Measurements from ENCODE around the gene TEAD1.

Gene TEAD1

GRCh38 chr11:12769834-12770345 lies 95.7 kb downstream of the TEAD1 start:
- no peak for DNase-seq

DNA sequence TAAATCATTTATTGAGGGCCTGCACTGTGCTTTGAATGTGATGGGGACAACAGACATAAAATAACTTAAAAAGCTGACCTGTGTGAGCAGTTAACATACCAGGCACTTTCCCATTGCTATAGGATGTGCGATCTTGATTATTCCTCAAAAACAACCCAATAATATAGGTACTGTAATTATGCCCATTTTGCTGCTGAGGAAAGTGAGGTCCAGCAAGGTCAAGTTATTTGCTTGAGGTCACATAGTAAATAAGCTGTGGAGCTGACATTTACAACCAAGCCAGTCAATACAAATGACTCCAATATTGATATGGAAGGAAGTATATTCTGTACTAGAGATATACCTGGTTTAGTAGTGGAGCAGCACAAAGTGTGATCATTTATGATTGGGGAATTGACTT lies 96.2 kb downstream of the TEAD1 start:
- no peak for DNase-seq

DNA sequence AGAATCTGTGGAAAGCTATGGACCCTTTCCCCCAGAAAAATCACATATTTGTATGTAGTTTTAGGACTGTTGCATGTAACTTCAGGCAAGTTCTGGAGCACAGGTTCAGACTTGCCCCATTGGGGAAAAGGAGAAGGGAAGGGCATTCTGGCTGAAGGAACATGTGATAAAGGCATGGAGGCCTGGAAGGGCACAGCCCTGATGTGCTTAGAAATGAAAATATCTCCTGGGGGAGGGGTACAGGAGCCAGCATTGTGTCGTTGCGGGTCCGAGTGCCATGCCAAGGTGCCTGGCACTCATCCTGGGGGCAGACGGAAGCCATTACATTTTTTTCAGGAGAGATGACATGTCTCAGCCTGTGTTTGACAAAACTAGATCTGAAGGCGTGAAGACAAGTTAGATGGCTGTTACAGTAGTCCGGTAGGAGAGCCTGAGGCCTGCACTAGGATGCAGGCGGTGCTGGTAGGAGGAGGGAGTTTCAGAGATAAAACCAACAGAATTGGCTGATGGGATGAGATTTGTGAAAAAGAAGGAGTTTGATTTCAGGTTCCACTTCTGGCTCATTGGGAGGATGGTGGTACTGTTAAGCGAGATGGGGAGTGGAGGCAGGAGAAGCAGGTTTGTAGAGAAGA lies 96.9 kb downstream of the TEAD1 start:
- DNase-seq: no peak

DNA sequence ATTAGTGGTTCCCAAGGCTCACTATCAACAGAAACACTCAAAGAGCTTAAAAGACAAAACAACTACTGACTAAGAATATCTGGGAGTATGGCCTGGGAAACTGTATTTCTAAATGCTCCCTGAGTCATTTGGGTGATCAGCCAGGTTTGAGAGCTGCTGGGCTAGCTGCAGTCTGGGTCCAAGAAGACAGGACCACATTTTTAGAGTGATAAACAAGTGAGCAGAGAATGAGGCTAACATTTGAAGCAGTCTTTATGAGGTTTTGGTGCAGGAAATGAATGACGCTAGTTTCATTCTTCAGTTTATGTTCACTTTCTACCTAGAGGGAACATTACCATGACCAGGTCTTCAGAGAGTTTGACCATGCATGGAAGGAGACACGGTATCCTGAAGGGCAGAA lies 97.7 kb downstream of the TEAD1 start:
- DNase-seq: no peak

DNA sequence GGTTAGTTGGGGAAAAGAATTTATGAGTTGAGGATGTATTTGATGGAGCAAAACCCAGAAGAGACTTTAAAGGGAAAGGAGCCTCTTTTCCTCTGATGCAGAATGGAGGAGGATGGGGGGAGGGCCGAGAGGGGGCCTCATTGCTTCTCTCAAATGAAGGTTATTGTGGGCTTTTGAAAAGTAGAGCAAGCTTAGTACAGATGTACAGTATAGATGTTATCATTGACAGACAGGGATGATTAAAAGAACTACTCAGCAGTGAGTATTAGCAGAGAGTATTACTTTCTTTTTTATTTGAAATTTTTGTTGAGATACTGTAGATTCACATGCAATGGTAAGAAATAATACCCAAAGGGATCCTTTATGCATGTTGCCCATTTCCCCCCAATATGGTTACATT lies 98.1 kb downstream of the TEAD1 start:
- DNase-seq: no peak

GRCh38 chr11:12773591-12773990 lies 99.4 kb downstream of the TEAD1 start:
- DNase-seq: no peak

DNA sequence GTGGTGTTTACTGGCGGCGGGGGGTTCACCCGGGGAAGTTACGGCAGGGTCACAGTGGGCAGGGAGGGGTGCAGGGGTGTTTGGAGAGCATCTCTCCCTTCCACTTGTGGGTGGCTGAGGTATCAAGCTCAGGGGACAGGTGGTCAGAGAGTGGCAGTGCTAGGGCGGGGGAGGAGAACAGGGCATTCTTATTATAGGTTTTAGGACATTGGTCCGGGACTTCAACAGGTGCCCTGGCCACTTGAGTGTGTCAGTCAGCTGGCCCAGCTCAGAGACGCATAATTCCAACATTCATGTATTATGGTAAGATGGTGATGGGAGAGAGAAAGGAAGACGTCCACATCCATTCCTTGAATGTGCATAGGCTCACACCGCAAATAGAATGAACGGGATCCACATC lies 101.7 kb downstream of the TEAD1 start:
- no peak for DNase-seq

DNA sequence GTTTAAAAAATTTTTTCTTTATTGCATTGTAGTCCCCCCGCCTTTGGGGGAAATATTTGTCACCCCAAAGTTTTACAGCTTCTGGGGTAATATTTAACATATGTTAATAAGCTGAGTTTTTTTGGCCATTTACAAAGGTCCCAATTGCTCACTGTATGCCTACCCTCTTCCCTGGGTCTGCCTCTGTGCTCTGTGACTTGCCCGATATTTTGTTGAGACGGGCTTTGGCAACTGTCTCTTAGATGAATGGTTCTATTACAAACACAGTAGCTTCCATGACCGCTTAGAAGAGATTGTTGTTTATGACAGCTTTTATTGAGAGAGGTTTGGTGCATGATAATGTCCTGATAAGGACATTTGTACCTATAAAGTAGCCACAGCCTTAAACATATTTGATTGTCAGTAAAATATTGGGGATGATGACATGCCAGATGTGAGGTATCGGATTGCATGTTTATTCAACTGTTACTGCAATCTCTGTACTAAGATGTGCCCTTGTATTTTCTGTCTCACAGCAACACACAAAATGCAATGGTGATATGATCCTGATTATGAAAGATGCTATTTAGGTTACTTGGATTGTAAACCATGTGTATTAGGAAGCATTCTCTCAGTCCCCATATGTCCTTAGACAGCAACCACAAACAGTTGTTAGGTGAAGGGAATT lies 103.1 kb downstream of the TEAD1 start:
- no peak for DNase-seq

DNA sequence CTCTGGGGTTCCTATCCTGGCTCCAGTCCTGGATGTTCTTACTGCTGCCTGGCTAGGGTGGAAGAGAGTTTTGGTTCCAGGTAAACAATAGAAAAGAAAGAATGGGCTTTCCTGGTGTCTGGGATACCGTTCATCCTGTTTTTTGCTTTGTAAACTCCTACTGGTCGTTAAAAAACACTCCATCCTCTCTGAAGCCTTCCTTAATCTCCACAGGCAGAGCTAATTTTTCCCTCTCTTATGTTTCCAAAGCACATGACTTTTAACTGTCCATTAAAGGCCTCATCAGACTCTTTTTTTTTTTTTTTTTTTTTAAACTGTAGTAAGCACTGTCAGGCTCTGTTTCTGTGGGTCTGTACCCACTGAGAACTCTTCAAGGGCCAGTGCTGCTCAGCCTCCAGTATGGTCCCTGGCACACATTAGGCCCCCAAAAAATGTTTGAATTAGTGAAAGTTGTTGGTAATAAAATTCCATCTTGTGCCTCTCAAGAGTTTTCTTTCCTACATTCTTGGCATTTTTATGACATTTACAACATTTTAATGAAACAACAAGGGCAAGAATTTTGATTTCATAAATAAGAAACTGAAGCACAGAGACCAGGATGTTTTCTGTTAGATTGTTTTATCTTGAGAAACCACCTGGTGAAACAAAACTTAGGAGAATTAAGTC lies 104.2 kb downstream of the TEAD1 start:
- DNase-seq: no peak

DNA sequence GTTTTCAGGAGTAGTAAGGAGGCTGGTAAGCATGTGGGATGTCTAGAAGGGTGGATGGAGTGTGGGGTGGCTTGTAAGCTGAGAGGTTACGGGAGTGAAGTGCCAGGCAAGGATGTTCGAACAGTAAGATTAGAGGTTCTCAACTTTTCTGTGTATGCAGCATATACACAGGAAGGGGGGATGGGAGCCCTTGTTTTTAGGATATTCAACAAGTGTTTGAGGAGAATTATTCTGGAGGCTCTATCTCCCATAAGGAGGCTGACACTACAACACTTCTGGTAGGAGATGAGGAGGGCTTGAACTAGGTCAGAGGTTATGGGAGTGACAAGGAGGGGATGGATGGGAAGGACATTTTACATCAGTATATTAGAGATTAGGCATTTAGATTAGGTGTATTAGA lies 109.5 kb downstream of the TEAD1 start:
- no peak for DNase-seq

GRCh38 chr11:12784445-12784844 lies 110.2 kb downstream of the TEAD1 start:
- no peak for DNase-seq

DNA sequence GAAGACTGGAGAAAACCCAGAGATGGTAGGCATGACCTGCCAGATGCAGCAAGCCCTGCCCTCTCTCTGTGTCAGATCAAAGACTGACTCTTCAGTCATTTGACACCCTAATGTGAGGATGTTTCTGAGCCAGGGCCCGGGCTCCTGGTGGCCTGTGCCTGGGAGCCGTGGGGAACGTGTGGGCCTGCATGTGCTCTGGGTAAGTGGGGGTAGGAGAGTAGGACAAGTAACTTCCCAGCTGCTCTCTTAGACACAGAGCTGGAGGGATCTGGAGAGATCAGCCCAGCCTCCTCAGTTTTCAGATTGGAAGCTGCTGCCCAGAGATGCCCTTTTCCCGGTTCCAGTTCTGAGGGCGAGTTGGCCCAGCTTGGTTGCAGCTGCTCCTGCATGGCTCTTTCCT lies 110.8 kb downstream of the TEAD1 start:
- DNase-seq: no peak

DNA sequence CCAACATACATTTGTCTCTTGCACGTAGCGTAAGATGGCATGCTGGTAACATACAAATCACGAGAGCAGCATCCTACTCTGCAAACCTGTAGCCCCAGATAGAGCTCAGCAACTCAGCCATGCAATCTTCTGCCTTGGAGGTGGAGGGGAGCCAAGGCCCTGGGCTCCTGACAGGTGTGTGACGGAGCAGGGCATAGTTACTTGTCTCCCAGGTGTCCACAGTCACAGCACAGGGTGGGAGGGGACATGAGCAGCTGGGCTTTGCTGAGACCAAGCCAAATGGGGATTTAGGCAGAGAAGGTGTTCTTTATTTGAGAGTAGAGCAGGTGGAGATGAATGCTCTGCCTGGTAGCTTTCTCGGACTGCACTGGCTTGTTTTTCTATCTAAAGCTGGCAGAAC lies 111.7 kb downstream of the TEAD1 start:
- DNase-seq: no peak

GRCh38 chr11:12786450-12786849 lies 112.2 kb downstream of the TEAD1 start:
- no peak for DNase-seq

GRCh38 chr11:12786891-12787290 lies 112.7 kb downstream of the TEAD1 start:
- no peak for DNase-seq

GRCh38 chr11:12787847-12788246 lies 113.6 kb downstream of the TEAD1 start:
- DNase-seq: no peak

DNA sequence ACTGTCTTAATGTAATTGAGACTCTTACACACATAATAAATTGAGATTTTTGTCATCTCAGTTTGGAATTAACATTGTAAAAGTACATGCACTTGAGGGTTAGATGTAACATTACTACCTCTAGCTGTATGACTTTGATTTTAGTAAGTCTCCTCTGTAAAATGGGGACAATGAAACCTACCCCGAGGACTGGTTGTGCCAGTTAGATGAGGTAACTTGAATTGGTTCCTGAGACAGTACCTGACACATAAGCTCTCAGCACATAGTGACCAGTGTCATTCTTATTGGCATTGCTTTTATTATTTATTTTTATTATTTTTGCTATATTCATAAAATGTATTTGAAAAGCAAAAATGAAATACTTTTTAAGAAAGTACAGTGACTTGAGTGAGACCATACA lies 114.8 kb downstream of the TEAD1 start:
- no peak for DNase-seq

GRCh38 chr11:12789596-12790215 lies 115.5 kb downstream of the TEAD1 start:
- no peak for DNase-seq

GRCh38 chr11:12790861-12791616 lies 116.8 kb downstream of the TEAD1 start:
- no peak for DNase-seq

GRCh38 chr11:12792018-12792417 lies 117.8 kb downstream of the TEAD1 start:
- DNase-seq: no peak

GRCh38 chr11:12792590-12792989 lies 118.4 kb downstream of the TEAD1 start:
- DNase-seq: no peak

DNA sequence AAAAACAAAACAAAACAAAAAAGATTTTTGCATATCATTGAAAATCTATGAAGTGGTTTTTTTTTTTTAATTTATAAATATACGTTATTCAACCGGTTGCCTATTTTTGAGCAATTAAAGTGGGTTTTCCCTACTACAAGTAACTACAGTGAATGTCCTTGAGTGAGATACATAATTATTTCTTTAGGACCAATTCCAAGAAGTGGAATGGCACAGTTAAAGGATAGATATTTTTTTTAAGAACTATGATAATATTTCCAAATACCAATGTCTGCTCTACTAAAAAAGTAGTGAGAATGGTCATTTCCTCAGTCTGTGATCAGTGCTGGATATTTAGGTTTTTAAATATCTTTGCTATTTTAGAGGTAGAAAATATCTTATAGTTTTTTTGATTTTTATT lies 118.8 kb downstream of the TEAD1 start:
- no peak for DNase-seq

DNA sequence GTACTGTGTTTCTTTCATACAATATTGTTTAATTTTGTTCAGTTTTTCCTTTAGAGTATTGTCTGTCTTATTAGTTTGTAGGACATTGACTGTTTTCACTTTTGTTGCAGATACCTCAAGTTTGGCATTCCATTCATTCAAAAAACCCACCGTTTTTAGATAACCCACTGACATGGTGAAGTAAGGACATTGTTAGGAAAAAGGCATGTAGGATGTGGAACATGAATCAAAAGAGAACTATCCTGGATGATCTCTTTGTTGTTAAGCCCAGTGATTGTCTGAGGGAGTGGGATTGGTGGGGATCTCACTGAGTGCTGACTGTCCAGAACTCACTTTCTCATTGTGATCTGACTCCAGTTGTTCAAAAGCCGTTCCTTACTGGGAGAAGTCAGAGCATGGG lies 119.3 kb downstream of the TEAD1 start:
- DNase-seq: no peak

Measured in activated effector memory CD4-positive, alpha-beta T cell treated with anti-CD3 and anti-CD28 coated beads, Interleukin-2, amount 50 U/mL, for 16 hours (primary cell).